HepG2 (cell line): Measurements from ENCODE around the gene EGLN1. TPM values are rescaled to one million over a fixed set of nuclear protein-coding genes. Genes with fewer than 3 reads are reported as not detected.

ENCODE experiments used
- ARID3A ChIP-seq: IDR thresholded peaks from 2 replicates; pipeline ENCODE4 v1.6.1; 2012; ENCODE audit warnings: low read depth, low read length, improper control_type of control experiment
- CEBPB ChIP-seq: IDR thresholded peaks from 2 replicates; pipeline ENCODE4 v1.6.1; 2011; ENCODE audit warnings: low read depth, low read length, improper control_type of control experiment, borderline replicate concordance
- CERS6 ChIP-seq: sonication (generic); formaldehyde crosslinking; IDR thresholded peaks from 2 replicates; pipeline ENCODE4 v1.5.0; 2020; ENCODE audit warnings: missing genetic modification reagents
- CSRNP2 ChIP-seq: sonication (generic); formaldehyde crosslinking; conservative IDR thresholded peaks from 2 replicates; pipeline ENCODE4 v1.8.0; 2022; ENCODE audit warnings: low read depth, missing genetic modification reagents
- EP300 ChIP-seq, 3 experiments: sonication (generic) in 1 of 3; formaldehyde crosslinking in 1 of 3; IDR thresholded peaks; 2 replicates each; pipeline versions ENCODE4 v1.5.1 to v1.6.1; 2011 to 2020; ENCODE audit warnings: low read depth in 2 of 3, low read length in 2 of 3, borderline replicate concordance in 1 of 3, improper control_type of control experiment in 1 of 3, mild to moderate bottlenecking in 1 of 3, missing genetic modification reagents in 1 of 3, moderate library complexity in 1 of 3
- HDAC6 ChIP-seq: fragments of 200-600 bp; sonication (generic); IDR thresholded peaks from 2 replicates; pipeline ENCODE4 v1.7.0; 2017; ENCODE audit warnings: mild to moderate bottlenecking, antibody characterized with exemption, low read length, low read depth
- MEIS1 ChIP-seq: sonication (generic); formaldehyde crosslinking; IDR thresholded peaks from 2 replicates; pipeline ENCODE4 v1.9.0; 2021; ENCODE audit warnings: mild to moderate bottlenecking, missing genetic modification reagents, moderate library complexity, borderline replicate concordance
- MTA1 ChIP-seq: sonication (generic); formaldehyde crosslinking; IDR thresholded peaks from 2 replicates; pipeline ENCODE4 v1.4.0; 2020; ENCODE audit warnings: missing genetic modification reagents, mild to moderate bottlenecking, borderline replicate concordance
- MXD4 ChIP-seq: IDR thresholded peaks from 2 replicates; pipeline ENCODE4 v1.6.1; 2016; ENCODE audit warnings: mild to moderate bottlenecking, missing biosample characterization, missing genetic modification reagents
- MYPOP ChIP-seq: sonication (generic); formaldehyde crosslinking; IDR thresholded peaks from 2 replicates; pipeline ENCODE4 v1.8.1; 2023; ENCODE audit warnings: mild to moderate bottlenecking, moderate library complexity, missing genetic modification reagents
- NRL ChIP-seq: sonication (generic); formaldehyde crosslinking; IDR thresholded peaks from 2 replicates; pipeline ENCODE4 v1.5.0; 2020; ENCODE audit warnings: missing genetic modification reagents, mild to moderate bottlenecking, moderate library complexity, borderline replicate concordance
- THYN1 ChIP-seq: sonication (generic); formaldehyde crosslinking; IDR thresholded peaks from 2 replicates; pipeline ENCODE4 v1.8.1; 2023; ENCODE audit warnings: low read depth, mild to moderate bottlenecking, moderate library complexity, missing genetic modification reagents, borderline replicate concordance
- ZFP36 ChIP-seq: fragments of 150-350 bp; IDR thresholded peaks from 2 replicates; pipeline ENCODE4 v1.6.1; 2018; ENCODE audit warnings: borderline replicate concordance, low read length, low read depth; ENCODE audit not compliant: partially characterized antibody
- ZNF225 ChIP-seq: sonication (generic); formaldehyde crosslinking; IDR thresholded peaks from 2 replicates; pipeline ENCODE4 v1.4.0; 2020; ENCODE audit warnings: mild to moderate bottlenecking, missing genetic modification reagents
- ZNF446 ChIP-seq: sonication (generic); formaldehyde crosslinking; IDR thresholded peaks from 2 replicates; pipeline ENCODE4 v1.5.0; 2020; ENCODE audit warnings: mild to moderate bottlenecking, missing genetic modification reagents
- ZNF850 ChIP-seq: sonication (generic); formaldehyde crosslinking; conservative IDR thresholded peaks from 2 replicates; pipeline ENCODE4 v1.9.0; 2021; ENCODE audit warnings: mild to moderate bottlenecking, missing genetic modification reagents
- polyA plus RNA-seq, 8 experiments: library from polyadenylated mRNA; depleted of rRNA in 3 of 8; stranded (reverse) in 7 of 8; unstranded in 1 of 8; fragments of >200 nt; fragmentation: Illumina TruSeq in 4 of 8; extraction: Trizol in 4 of 8; gene quantifications; 2 replicates each; pipeline versions ENCODE4 v1.2.1 to v1.2.3, GENCODE V29; 2011 to 2016; ENCODE audit warnings: low read depth in 4 of 8, missing spikeins in 1 of 8, mixed read lengths in 1 of 8; ENCODE audit not compliant: insufficient read depth in 1 of 8
- total RNA-seq, 5 experiments: library from RNA; depleted of rRNA; stranded (reverse); fragments of >200 nt; fragmentation: Illumina TruSeq; extraction: Trizol; gene quantifications; 2 replicates each; pipeline ENCODE4 v1.2.3, GENCODE V29; 2016; ENCODE audit warnings: low read depth in 1 of 5
- TF ChIP-seq, protein P1 (sequence below): sonication (generic); formaldehyde crosslinking; IDR thresholded peaks from 2 replicates; pipeline ENCODE4 v1.4.0; 2020; ENCODE audit warnings: mild to moderate bottlenecking, missing genetic modification reagents, borderline replicate concordance

EGLN1 gene
- total and polyA plus RNA-seq, 2 of the 13 experiments (the other 11 are each of a cell fraction or from before 2014, with no cell fraction given), result 34.4 to 44.1 TPM

DNA sequence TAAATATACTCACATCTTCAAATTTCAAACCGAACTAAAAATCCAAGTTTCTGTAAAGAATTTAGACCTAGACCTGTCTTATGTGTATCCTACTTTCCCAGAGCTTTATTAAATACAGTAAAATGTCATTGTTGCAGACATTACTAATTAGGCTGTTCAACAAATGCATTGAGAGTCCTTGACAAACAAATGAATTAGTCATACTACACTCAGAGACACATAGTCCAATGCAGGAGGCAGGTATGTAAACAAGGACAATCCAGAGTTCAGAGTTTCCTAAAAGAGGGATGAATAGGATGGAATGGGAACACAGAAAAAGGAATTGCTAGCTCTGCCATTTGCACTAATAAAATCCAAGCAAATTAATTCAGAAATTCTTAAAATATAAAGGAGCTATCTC lies 1.6 kb upstream of the EGLN1 start (continued):
- TF ChIP-seq, protein P1, sequence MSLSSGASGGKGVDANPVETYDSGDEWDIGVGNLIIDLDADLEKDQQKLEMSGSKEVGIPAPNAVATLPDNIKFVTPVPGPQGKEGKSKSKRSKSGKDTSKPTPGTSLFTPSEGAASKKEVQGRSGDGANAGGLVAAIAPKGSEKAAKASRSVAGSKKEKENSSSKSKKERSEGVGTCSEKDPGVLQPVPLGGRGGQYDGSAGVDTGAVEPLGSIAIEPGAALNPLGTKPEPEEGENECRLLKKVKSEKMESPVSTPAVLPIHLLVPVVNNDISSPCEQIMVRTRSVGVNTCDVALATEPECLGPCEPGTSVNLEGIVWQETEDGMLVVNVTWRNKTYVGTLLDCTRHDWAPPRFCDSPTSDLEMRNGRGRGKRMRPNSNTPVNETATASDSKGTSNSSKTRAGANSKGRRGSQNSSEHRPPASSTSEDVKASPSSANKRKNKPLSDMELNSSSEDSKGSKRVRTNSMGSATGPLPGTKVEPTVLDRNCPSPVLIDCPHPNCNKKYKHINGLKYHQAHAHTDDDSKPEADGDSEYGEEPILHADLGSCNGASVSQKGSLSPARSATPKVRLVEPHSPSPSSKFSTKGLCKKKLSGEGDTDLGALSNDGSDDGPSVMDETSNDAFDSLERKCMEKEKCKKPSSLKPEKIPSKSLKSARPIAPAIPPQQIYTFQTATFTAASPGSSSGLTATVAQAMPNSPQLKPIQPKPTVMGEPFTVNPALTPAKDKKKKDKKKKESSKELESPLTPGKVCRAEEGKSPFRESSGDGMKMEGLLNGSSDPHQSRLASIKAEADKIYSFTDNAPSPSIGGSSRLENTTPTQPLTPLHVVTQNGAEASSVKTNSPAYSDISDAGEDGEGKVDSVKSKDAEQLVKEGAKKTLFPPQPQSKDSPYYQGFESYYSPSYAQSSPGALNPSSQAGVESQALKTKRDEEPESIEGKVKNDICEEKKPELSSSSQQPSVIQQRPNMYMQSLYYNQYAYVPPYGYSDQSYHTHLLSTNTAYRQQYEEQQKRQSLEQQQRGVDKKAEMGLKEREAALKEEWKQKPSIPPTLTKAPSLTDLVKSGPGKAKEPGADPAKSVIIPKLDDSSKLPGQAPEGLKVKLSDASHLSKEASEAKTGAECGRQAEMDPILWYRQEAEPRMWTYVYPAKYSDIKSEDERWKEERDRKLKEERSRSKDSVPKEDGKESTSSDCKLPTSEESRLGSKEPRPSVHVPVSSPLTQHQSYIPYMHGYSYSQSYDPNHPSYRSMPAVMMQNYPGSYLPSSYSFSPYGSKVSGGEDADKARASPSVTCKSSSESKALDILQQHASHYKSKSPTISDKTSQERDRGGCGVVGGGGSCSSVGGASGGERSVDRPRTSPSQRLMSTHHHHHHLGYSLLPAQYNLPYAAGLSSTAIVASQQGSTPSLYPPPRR (CRISPR knock-in tag), result no peak
- TF ChIP-seq CSRNP2 (CRISPR knock-in tag), result no peak
- no peak for TF ChIP-seq THYN1 (CRISPR knock-in tag)
- TF ChIP-seq CEBPB, result no peak
- TF ChIP-seq ZNF850, result no peak
- no peak for TF ChIP-seq MTA1 (CRISPR knock-in tag)
- TF ChIP-seq ZFP36, result no peak
- TF ChIP-seq MXD4, result 0 out of 2 replicates have a peak, but pooled peaks have one; percentile 20
- TF ChIP-seq CERS6 (CRISPR knock-in tag), result no peak
- no peak for TF ChIP-seq MYPOP (CRISPR knock-in tag)
- no peak for TF ChIP-seq ZNF225 (CRISPR knock-in tag)
- TF ChIP-seq MEIS1 (CRISPR knock-in tag), result no peak
- peak; percentile 94 for TF ChIP-seq ARID3A
- no peak for TF ChIP-seq ZNF446 (CRISPR knock-in tag)
- TF ChIP-seq EP300 (IDR thresholded peaks at IDR 0.05; ENCODE audit: low read depth in 2 of 2, low read length in 2 of 2), result peak; percentile 86 to 91
- TF ChIP-seq EP300 (CRISPR knock-in tag; IDR thresholded peaks at IDR 0.05; ENCODE audit: borderline replicate concordance), result peak; percentile 78; the same call in 1 of the 2 replicates
- TF ChIP-seq NRL (CRISPR knock-in tag), result no peak
- no peak for TF ChIP-seq HDAC6
